Adipose tissue (tissue), 3 donors: ENCODE data around the gene TNFSF10. TPM values are rescaled to one million over a fixed set of nuclear protein-coding genes. Genes with fewer than 3 reads are reported as not detected.
"Not testable (repeated sequence)": the region's sequence is repeated elsewhere in the genome, so short reads cannot be mapped to it uniquely, and the experiment has no call there.

Experiments
- H3K27ac ChIP-seq: one replicate; pipeline ENCODE4 v1.5.1; 2013; ENCODE audit warnings: low read depth, low read length
- WGBS, 3 donors: extraction: QIAGEN DNeasy Blood & Tissue Kit; methylation state at CpG; one replicate each; pipeline ENCODE4 v1.1.7; 2013; 5-methylcytosine and 5-hydroxymethylcytosine counted together
- polyA plus RNA-seq, 3 donors: library from polyadenylated mRNA; stranded (reverse); fragments of 200-250 nt; gene quantifications; one replicate each; pipeline ENCODE4 v1.2.3, GENCODE V29; 2013
- donor health status: healthy with polysubstance abuse.
- donor health status: Bipolar disorder and iron deficiency.
- donor health status: healthy.

Gene TNFSF10
- polyA plus RNA-seq, 3 donors: 23.3 to 33.1 (median 26.5) TPM

DNA sequence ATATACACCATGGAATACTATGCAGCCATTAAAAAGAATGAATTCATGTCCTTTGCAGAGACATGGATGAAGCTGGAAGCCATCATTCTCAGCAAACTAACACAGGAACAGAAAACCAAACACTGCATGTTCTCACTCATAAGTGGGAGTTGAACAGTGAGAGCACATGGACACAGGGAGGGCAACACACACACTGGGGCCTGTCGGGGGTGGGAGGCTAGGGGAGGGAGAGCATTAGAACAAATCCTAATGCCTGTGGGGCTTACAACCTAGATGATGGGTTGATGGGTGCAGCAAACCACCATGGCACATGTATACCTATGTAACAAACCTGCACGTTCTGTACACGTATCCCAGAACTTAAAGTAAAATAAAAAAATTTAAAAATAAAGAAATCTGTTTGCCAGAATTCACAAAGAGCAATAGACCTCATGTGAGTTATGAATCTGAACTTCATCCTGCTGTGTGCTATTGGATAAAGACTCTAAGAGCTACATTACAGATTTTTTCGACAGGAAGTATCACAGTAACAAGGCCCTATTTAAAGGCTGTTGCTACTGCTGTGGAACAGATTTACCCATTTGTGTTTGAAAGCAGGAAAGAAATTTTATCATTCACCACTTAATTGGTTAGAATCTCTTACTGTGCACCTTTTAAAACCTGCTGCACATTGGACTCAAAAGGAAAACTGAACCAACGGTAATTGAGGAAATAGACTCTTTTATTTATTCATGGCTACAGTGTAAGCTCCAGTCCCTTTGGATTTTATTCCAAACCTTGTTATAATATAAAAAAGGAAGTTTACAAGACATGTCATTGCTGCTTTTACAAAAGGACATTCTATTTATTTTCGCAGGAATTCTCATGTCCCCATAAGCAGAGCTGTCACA, 1.1 kb downstream of the TNFSF10 start:
- not testable (repeated sequence) for H3K27ac ChIP-seq
- WGBS, 3 donors: 21 to 30% (median 30%) methylated on average over 6 of the region's 6 CpGs

DNA sequence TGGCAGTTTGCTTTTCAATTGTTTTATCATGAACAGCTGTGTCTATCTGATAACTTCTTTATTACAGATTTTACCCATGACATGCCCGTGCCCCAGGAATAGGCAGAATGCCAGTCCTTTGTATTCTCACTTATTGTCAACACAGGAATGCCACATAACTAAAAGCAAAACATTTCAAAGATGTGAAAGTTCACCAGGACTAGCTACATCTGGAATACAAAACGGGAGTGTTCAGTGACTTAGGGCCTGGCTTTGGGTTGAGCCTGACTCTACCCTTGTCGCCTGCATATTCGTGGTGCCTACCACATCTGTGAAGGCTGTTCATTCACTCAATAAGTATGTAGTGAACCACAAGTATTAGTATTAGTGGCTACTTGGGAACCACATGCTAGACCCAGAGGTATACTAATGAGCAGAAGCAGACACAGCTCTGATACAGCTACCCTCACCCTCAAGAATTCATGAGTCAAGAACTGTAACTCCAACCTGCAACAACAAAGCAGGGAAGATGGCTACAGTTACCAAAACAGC, 2.9 kb downstream of the TNFSF10 start:
- H3K27ac ChIP-seq: no peak overlapping the region
- WGBS, 3 donors: 34 to 48% (median 42%) methylated on average over 4 of the region's 4 CpGs

DNA sequence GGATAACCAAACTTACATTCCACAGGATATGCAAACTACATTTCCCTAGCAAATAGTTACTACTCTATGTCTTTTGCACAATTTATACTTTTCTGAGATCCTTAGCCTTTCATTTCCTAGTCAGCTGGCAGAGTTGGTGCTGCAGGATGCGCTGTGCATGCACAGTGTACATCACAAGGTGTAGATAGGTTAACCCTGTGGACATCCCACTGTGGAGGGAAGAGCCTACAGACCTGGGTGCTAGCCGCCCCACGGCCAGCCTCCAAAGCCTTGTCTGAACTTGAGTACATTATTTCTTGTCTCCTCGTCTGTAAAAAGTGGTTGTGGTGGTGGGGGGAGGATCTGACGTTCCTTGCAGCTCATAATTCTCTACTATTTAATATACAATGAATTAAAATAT, 3.5 kb downstream of the TNFSF10 start:
- H3K27ac ChIP-seq: no peak overlapping the region
- WGBS, 3 donors: 52 to 83% (median 62%) methylated on average over 5 of the region's 5 CpGs

DNA sequence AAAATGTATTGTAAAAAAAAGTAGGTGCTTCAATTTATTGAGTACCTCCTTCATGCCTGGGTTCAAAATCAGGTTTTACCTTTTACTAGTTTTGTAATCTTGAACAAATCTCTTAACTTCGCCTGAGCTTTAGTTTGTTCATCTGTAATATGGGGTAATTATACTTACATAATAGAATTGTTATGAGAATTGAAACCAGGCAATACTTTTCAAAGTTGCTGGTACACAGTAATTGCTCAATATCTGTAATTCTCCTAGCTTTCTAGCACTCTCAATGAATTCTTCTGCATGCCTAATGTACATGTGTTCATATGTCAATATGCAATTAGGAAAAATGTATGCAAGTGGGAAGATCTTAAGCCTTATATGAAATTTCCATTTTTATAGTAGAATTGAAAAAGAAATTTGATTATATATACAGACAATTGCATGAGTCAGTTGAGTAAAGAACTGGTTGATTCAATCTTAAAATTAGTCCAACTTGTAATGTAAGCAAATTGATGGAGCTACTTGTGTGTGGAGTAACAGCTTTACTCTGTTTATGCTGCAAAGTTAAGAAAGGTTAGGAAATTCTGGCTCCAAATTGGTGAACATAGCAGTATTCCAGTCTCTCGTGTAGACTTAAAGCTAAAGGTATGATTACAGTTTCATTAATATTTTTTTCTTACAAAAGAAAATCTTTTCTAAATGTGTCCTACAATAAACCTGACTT, 4.1 kb downstream of the TNFSF10 start:
- WGBS, 3 donors: 52 to 81% (median 53%) methylated on average over 2 of the region's 2 CpGs
- H3K27ac ChIP-seq: no peak overlapping the region

DNA sequence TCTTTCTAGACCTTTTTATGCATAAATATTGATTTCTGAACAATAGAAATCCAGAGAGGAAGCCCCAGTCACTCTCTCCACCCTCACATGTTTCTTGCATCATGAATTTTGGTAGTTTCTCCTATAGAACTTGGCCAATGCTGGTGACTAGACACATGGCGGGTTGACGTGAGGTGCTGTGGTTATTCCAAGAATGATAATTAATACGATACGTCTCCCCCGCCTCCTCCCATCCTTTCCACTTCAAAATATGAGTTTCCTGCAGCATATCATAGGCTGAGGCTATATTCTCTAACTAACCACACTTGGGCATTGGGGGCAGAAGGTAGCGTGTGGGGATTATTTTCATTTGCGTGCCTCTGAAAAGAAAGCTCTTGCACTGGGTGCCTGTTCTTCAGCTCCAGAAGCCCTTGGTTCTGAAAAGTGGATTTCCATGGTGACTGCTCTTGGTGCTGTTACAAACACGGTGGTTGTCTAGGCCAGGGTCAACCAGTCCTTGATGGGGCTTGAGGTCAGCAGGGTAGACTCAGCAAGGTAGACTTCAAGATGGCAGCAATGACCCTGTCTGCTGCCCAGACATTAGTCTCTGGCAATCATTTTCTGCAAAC, 5.3 kb downstream of the TNFSF10 start:
- 64 to 85% (median 68%) methylated on average over 8 of the region's 8 CpGs for WGBS, 3 donors
- no peak overlapping the region for H3K27ac ChIP-seq

DNA sequence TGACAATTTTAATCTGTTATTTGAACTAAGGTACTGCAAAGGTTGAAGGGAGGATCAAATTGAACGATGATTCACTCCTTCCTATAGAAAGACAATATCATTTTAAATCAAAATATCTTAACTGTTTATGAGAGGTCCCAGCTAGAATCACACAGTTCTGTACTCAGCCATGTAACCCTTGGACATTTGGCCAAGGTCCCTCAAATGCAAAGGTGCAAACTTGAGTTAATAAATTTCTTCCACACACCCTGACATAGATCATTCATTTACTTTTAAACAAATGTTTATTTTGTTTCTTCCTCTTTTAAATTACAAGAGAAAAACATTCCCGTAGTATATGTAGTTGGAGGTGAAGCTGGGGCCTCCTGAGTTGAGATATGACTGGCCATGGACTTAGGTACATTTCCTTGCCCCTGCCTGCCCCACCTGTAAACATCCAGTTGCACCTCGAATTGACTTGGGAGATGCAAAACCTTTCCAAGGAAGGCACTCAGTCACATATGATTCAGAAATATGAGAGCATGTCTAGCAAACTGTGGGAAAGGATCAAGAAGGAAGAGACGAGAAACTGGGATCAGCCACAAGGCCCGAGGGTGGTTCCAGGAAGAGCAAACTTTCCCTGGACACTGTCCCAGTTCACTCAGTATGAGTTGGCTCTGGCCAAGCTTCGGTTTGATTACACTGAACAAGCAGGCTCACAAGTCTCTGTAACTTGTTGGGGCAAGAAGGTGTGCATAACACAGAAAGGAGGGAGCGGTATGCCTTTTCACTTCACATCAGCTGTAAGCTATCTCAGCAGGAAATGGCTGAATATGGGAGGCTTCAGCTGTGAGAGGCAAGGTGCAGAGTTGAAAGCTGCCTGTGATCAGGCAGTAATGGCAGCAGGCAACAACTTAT, 6.7 kb downstream of the TNFSF10 start:
- H3K27ac ChIP-seq: no peak overlapping the region
- WGBS, 3 donors: 26 to 49% (median 32%) methylated on average over 7 of the region's 7 CpGs

DNA sequence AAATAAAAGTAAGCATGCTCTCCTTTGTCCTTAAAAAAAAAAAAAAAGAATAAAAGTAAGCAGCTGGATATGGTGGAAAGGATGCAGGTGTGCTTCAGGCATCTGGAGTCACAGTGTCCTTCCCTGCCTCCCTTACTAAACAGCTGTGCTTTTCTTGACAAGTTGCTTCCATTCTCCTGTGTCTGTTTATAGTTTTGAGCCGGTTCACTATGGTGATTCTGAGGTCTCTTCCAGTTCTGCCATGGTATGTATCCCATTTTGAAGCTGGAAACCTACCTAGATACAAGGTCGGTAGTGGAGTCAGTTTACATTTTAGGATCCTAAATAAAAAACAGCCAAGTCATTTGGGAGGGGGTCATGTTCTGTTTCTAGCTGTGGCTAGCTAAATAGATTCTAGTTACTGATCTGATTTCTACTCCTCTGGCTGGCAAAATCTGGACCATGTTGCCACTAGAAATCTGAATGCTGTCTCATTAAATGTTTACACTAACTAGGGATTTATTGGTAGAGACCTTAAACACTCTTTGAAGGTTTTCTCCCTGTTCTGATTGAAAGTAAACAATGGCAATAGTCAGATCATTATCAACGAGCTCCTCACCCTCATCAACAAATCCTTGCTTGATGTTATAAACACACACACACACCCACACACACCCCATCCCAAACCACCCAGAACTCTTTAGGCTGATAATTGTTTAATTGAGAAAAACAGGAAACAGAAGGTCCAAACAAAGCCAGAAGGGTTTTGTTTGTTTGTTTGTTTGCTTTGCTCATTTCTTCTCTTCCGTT, 7.9 kb downstream of the TNFSF10 start:
- no peak overlapping the region for H3K27ac ChIP-seq
- WGBS, 3 donors: 48 to 54% (median 50%) methylated on average over 4 of the region's 4 CpGs

DNA sequence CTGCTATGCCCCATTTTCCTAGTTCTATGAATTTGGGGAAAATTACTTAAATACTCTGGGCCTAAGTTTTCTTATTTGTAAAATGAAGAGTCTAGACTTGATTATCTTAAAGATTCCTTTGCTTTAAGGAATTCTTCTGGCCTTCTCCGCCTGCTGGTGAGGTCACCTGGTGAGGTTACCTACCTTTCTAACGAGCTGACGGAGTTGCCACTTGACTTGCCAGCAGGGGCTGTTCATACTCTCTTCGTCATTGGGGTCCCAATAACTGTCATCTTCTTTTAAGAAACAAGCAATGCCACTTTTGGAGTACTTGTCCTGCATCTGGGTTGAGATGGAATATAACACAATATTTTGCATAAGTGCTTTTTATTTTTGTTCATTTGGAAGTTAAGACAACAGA, 8.6 kb downstream of the TNFSF10 start:
- H3K27ac ChIP-seq: no peak overlapping the region
- WGBS, 3 donors: 75 to 89% (median 81%) methylated on average over 4 of the region's 4 CpGs

DNA sequence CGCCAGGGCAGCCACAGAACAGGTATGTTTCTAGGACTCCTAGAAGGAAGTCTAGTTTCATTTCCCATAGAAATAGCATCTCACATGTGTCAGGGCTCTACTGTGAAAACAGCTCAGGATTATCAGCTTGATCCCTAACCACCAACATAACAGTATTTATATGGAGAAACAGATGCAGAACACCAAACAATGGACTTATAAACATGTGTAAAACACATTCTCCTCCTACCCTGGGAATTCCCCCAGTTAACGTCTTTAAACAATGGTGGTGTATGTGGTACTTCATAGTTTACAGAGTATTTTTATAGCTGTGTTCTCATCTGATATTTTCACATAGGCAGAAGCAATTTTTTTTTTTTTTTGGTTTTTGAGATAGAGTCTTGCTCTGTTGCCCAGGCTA, 9.7 kb downstream of the TNFSF10 start:
- H3K27ac ChIP-seq: no peak overlapping the region
- WGBS, 3 donors: 52 to 78% (median 56%) methylated on average over 2 of the region's 2 CpGs

DNA sequence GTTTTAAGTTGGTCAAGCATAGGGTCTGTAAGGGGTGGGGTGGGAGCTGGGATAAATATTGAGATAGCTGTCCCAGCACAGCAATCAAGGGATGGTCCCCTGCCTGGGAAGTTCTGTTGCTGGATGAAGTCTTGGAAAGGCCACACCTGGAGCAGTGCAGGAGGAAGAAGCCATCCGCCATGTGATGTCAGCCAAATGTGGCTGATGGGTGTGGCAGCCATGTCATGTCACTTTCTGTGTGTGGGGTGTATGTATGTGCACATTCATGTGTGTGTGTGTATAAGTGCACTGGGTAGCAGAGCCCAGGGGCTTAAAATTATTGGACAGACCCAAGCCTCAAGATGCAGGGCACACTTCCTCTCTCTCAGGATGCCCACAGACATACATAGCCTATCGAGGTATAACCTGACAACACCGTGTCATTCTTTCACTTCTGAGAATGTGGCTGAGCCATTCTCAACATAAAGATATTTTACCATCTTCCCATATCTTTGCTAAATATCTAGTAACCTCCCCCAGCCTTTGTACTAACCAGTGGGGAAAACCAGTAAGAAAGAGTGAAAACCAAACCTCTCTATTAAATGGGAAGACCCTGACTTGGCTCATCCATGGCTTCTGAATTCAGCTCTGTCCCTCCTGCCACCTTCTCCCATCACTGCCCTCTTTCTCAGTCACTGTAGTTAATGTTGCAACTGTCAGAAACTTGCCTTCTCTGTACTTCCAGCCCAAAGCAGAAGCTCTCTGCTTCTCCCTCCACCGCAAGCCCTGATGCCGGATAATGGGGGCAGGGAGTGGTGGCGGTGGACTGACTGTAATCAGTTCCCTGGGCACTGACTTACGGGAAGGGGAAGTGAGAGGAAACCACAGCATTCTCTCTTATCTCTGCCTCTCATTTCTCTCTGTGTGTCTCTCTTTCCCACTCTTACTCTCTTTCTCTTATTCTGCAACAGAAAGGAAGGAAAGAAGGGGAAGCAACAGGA, 11.2 kb downstream of the TNFSF10 start:
- WGBS, 3 donors: 47 to 86% (median 53%) methylated on average over 7 of the region's 7 CpGs
- H3K27ac ChIP-seq: no peak overlapping the region

DNA sequence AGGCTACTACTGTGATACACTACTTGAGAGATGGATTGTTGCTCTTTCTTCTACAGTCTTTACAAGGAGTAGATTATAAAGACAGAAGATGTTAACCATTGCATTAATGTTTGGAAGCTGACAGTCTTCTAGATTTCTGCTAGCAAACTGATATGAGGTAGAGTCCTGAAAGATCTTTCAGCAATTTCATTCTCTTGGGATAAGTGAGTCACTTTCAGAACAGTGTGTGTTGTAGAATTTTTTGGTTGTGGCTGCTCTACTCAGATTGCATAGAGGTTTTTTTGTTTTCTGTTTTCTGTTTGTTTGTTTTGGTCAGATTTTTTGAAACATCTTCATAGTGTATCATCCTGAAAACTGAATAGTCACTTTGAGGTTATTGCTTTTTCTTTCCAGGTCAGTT, 17.1 kb downstream of the TNFSF10 start:
- no peak overlapping the region for H3K27ac ChIP-seq

DNA sequence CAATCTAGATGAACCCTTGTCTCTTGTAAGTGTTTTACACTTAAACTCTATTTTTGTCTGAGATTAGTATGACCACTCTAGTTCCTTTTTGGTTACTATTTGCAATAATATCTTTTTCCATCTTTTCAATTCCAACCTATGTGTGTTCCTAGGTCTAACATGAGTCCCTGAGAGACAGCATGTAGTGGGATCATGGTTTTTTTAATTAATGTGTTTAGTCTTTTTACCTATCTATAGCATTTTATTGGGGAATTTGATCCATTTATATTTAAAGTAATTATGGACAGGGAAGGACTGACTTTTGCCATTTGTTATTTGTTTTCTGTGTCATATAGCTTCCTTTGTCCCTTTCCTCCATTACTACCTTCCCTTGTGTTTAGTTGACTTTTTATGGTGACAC, 21.7 kb downstream of the TNFSF10 start:
- no peak overlapping the region for H3K27ac ChIP-seq

DNA sequence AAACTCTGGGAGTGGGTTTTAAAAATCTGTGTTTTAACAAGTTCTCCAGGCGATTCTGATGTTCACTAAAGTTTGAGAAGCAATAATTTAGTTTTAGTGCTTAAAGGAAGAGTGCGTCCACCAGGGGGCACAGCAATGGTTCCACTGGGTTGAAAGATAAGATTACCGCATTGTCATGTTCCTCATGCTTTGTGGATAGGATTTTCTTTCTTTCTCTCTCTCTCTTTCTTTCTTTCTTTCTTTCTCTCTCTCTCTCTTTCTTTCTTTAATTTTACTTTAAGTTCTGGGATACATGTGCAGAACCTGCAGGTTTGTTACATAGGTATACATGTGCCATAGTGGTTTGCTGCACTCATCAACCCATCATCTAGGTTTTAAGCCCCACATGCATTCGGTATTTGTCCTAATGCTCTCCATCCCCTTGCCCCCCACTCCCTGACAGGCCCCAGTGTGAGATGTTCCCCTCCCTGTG, 33.0 kb downstream of the TNFSF10 start:
- not testable (repeated sequence) for H3K27ac ChIP-seq
- 16 to 23% (median 22%) methylated on average over 4 of the region's 4 CpGs for WGBS, 3 donors

DNA sequence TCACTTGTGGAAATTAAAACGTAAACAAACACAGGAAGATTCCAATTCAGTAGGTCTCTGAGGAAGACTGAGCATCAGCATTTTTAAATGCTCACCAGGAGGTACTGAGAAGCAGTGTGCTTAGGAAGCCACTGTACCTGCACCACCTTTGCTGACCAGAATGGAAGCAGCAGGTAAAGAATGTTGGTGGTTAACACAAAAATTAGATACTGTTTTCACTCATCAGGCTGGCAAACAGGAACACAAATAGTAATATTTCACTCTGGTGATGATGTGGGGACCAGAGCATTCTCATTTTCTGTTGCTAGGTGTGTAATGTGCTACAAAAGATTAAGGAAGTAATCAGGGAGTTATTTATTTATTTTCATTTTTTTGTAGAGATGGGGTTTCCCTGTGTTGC, 45.1 kb downstream of the TNFSF10 start:
- 36 to 67% (median 55%) methylated on average over 1 of the region's 1 CpG for whole genome bisulfite sequencing, 3 donors
- no peak overlapping the region for H3K27ac ChIP-seq

DNA sequence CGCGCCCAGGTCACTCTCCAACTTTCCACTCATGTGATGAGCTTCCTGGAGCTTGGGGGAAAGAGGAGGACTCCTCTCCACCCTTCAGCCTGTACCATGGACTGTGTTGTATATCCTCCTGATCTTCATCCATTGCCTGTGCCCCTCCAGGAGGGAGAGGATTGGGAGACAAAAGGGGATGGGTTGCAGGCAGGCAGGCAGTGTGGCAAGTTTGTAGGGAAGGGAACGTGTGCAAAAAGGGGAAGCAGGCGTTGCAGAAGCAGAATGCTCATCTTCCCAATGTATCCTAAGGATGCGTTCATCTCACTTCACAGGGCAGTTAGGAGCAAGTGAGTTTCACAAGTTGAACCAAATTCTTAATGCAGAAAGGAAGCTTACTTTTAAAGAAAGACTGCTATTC, 46.9 kb downstream of the TNFSF10 start:
- no peak overlapping the region for H3K27ac ChIP-seq
- 63 to 85% (median 65%) methylated on average over 5 of the region's 5 CpGs for WGBS, 3 donors

DNA sequence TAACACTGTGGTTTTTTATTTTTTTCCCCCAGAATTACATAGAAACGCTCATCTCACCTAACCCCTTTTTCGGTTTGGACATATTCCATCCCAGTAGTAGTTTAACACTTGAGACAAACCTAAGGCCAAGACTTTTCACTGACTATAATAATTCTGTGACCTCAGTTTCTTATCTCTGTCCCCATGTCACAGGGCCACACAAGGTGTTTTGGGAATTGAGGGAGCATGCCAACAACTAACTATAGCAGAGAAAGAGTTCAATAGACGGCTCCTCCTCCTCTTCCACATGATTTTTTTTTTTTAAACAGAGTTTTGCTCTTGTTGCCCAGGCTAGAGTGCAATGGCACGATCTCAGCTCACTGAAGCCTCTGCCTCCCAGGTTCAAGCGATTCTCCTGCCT, 47.5 kb downstream of the TNFSF10 start:
- no peak overlapping the region for H3K27ac ChIP-seq
- 85 to 90% (median 87%) methylated on average over 5 of the region's 5 CpGs for WGBS, 3 donors
